A673 (cell line): ENCODE results near the gene TMEFF1.

Experiments
- CTCF ChIP-seq: fragments of 300-800, 200-600 bp; sonication (generic); conservative IDR thresholded peaks from 2 replicates; pipeline ENCODE4 v1.5.1; 2017; ENCODE audit warnings: low read depth, mild to moderate bottlenecking, antibody characterized with exemption, low read length, moderate library complexity, mixed read lengths
- EZH2 ChIP-seq: fragments of 200-600 bp; sonication (generic); IDR thresholded peaks from 2 replicates; pipeline ENCODE4 v1.6.1; 2017; ENCODE audit warnings: borderline replicate concordance, low read depth, mild to moderate bottlenecking, mixed read lengths, antibody characterized with exemption, low read length; ENCODE audit not compliant: poor library complexity, severe bottlenecking

DNA sequence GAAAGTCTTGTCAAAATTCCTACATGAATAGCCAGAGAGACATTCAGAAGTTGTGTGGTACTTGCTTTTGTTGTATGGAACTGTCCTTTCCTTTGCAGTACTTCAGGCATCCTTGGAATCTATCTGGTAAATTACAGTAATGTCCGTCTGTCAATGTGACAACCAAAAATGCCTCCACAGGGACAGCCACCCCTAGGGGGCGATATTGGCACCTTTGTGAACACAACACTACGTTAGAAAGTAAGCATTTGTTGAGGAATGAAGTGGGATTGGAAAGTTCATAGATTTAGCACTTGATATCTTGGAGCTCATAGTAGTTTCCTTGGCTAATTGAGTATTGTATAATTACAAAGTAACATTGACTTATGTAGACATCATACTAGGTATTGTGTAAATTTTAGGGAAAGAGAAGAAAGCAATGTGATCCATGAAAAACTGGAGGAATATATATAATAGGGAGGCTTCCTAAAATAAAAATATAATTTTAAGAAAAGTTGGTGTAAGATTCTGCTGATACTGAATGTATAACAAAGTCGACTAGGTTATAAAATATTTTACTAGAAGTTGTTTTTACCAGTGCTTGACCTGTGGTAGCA is 32.7 kb downstream of the TMEFF1 start:
- peak; percentile 95 for TF ChIP-seq CTCF
- no peak for TF ChIP-seq EZH2
